Thymus (tissue), 11 donors: ENCODE measurements around the gene SF3B4. TPM values are rescaled to one million over a fixed set of nuclear protein-coding genes. Genes with fewer than 3 reads are reported as not detected.
"Not testable (repeated sequence)": the region's sequence is repeated elsewhere in the genome, so short reads cannot be mapped to it uniquely, and the experiment has no call there.

Experiments
- DNase-seq, 9 donors: peaks; one replicate each; pipeline ENCODE4 v3.0.0-alpha.2; 2013; ENCODE audit warnings: low spot score in 9 of 9, low read depth in 6 of 9, missing footprints in 1 of 9
- H3K27ac ChIP-seq, 2 donors: one replicate each; pipeline ENCODE4 v1.5.1; 2013; ENCODE audit warnings: control low read depth in 1 of 2, low read depth in 1 of 2, low read length in 1 of 2, mild to moderate bottlenecking in 1 of 2, moderate library complexity in 1 of 2
- H3K27me3 ChIP-seq, 2 donors: one replicate each; pipeline ENCODE4 v1.5.1; 2013; ENCODE audit warnings: low read length in 1 of 2; ENCODE audit not compliant: control insufficient read depth in 2 of 2, insufficient read depth in 1 of 2
- H3K36me3 ChIP-seq, 2 donors: one replicate each; pipeline ENCODE4 v1.5.1; 2013; ENCODE audit warnings: low read length in 1 of 2, mild to moderate bottlenecking in 1 of 2, moderate library complexity in 1 of 2; ENCODE audit not compliant: control insufficient read depth in 2 of 2, insufficient read depth in 2 of 2
- H3K4me1 ChIP-seq, 2 donors: one replicate each; pipeline ENCODE4 v1.5.1; 2013; ENCODE audit warnings: low read length in 2 of 2; ENCODE audit not compliant: control insufficient read depth in 2 of 2, insufficient read depth in 2 of 2
- H3K4me3 ChIP-seq, 2 donors: one replicate each; pipeline ENCODE4 v1.5.1; 2013; ENCODE audit warnings: low read length in 2 of 2, control low read depth in 1 of 2, mild to moderate bottlenecking in 1 of 2
- H3K9me3 ChIP-seq, 2 donors: one replicate each; pipeline ENCODE4 v1.5.1; 2013; ENCODE audit warnings: low read length in 1 of 2, mild to moderate bottlenecking in 1 of 2; ENCODE audit not compliant: control insufficient read depth in 2 of 2, insufficient read depth in 1 of 2
- WGBS: extraction: QIAGEN DNeasy Blood & Tissue Kit; methylation state at CpG from one replicate; pipeline ENCODE4 v1.1.7; 2013; 5-methylcytosine and 5-hydroxymethylcytosine counted together
- polyA plus RNA-seq: library from polyadenylated mRNA; stranded (reverse); fragments of 200-250 nt; gene quantifications from one replicate; pipeline ENCODE4 v1.2.3, GENCODE V29; 2013
- total RNA-seq: library from RNA; stranded (reverse); fragments of 120-200 nt; gene quantifications from one replicate; pipeline ENCODE4 v1.2.4, GENCODE V29; 2013
- donor health status: healthy.

The SF3B4 gene
- total and polyA plus RNA-seq, 2 donors: 8.3 to 28.6 TPM

GRCh38 chr1:149887456-149888246, 40.0 kb downstream of the SF3B4 start:
- H3K27ac ChIP-seq: peak overlapping the region; percentile 96 to 100
- under 1% methylated on average over 46 of the region's 46 CpGs for WGBS
- peaks cover 15 to 36% of the 10 kb centered on the region in 2 donors for H3K4me1 ChIP-seq
- no peaks in the 10 kb centered on the region for H3K9me3 ChIP-seq
- no peaks in the 10 kb centered on the region for H3K36me3 ChIP-seq
- H3K4me3 ChIP-seq: peak overlapping the region; percentile 71 to 76
- no peaks in the 10 kb centered on the region for H3K27me3 ChIP-seq
- DNase-seq: peak; percentile 85 to 99 (median 95)

GRCh38 chr1:149887196-149887455, 40.5 kb downstream of the SF3B4 start:
- H3K9me3 ChIP-seq, H3K27me3 ChIP-seq, DNase-seq, H3K36me3 ChIP-seq: not testable (repeated sequence)
- Histone ChIP-seq H3K27ac (peak overlapping the region; percentile 96 to 100), H3K4me3 (peak overlapping the region; percentile 71 to 76), H3K4me1 (peaks cover 15 to 37% of the 10 kb centered on the region in 2 donors)
- WGBS: under 1% methylated on average over 12 of the region's 13 CpGs

DNA sequence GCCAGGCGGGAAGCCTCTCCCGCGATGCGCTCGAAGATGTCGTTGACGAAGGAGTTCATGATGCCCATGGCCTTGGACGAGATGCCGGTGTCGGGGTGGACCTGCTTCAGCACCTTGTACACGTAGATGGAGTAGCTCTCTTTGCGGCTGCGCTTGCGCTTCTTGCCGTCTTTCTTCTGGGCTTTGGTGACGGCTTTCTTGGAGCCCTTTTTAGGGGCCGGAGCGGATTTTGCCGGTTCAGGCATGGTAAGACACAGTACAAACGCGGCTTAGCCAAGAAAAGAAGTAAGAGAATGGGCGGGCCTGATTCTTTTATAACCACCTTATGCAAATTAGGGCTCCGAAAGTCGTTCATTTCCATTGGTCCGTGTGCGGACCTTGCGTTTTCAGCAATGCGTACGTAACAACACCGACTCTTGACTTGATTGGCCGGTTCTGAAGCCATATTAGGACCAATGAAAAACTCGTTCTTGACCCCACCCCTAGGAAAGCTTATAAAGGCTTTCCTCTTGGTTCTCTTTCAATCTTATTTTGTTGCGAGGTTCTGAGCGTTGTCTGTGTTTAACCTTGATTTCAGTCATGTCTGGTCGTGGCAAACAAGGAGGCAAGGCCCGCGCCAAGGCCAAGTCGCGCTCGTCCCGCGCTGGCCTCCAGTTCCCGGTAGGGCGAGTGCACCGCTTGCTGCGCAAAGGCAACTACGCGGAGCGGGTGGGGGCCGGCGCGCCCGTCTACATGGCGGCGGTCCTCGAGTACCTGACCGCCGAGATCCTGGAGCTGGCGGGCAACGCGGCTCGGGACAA, 41.0 kb downstream of the SF3B4 start:
- no peaks in the 10 kb centered on the region for H3K9me3 ChIP-seq
- peak overlapping the region; percentile 71 to 76 for H3K4me3 ChIP-seq
- H3K27ac ChIP-seq: peak overlapping the region; percentile 96 to 100
- no peaks in the 10 kb centered on the region for H3K27me3 ChIP-seq
- H3K4me1 ChIP-seq: peaks cover 15 to 38% of the 10 kb centered on the region in 2 donors
- WGBS: under 1% methylated on average over 62 of the region's 62 CpGs
- H3K36me3 ChIP-seq: no peaks in the 10 kb centered on the region
- DNase-seq: peak; percentile 93 to 100 (median 98)

GRCh38 chr1:149886121-149886395, 41.5 kb downstream of the SF3B4 start:
- Histone ChIP-seq H3K4me3 (peak overlapping the region; percentile 65 to 71), H3K4me1 (peaks cover 15 to 38% of the 10 kb centered on the region in 2 donors), H3K27ac (peak overlapping the region; percentile 96)
- peak in 1 of 9 donors; percentile 57 for DNase-seq
- not testable (repeated sequence) for H3K27me3 ChIP-seq, H3K36me3 ChIP-seq, H3K9me3 ChIP-seq
- under 1% methylated on average over 19 of the region's 19 CpGs for WGBS

DNA sequence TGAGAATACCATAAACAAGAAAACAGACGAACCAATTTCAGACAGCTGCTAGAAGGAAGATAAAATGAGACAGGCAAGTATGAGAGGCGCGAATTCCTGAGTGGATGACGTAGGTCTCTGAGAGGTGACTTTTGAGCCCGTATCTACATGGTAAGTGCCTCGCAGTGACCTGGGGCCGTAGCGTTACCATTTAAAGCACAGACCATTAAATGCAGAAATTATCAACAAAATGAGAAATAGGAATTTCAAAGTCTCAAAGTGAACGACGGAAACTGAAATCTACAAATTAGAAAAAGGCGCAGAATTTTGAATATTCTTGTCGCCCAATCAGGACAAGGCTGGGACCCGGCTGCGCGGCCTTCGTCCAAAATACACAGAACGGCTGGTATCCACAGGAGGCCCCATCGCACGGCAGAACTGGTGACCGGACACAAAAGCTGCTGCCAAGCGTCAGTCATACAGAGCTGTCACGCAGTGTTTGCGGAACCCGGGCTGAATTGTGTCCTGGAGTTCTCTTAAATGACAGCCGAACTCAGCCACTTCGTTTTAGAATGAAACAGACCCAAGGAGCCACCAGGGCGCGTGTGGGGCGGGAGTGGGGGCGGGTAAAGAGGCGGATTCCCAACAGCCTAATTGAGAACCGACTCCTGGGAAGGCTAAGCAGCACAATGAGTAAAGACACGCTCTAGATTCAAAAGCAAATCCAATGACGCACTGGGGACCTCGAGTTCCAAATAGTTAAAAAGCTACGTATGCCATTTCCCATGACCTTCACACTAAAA, 42.1 kb downstream of the SF3B4 start:
- H3K27me3 ChIP-seq: no peaks in the 10 kb centered on the region
- peaks cover 15 to 38% of the 10 kb centered on the region in 2 donors for H3K4me1 ChIP-seq
- H3K9me3 ChIP-seq: no peaks in the 10 kb centered on the region
- H3K36me3 ChIP-seq: no peaks in the 10 kb centered on the region
- whole genome bisulfite sequencing: under 1% methylated on average over 36 of the region's 36 CpGs
- H3K4me3 ChIP-seq: peak overlapping the region; percentile 65 to 71
- peak in 8 of 9 donors; percentile 51 to 84 (median 68) for DNase-seq
- H3K27ac ChIP-seq: peak overlapping the region; percentile 96

- WGBS: 6% methylated on average over 9 of the region's 9 CpGs
- DNase-seq: peak in 3 of 9 donors; percentile 44 to 72 (median 49)
These were observed 42.9 kb downstream of the SF3B4 start for GRCh38 chr1:149884433-149885338.

GRCh38 chr1:149883598-149884247, 43.9 kb downstream of the SF3B4 start:
- Histone ChIP-seq H3K36me3 (no peaks in the 10 kb centered on the region), H3K4me3 (peak overlapping the region; percentile 65 to 71), H3K4me1 (peaks cover 22 to 44% of the 10 kb centered on the region in 2 donors), H3K9me3 (no peaks in the 10 kb centered on the region), H3K27me3 (no peaks in the 10 kb centered on the region), H3K27ac (peak overlapping the region in 1 of 2 donors; percentile 96)
- 96% methylated on average over 3 of the region's 3 CpGs for WGBS
- DNase-seq: no peak

More at GRCh38 chr1:149884433-149885338, 42.9 kb downstream of the SF3B4 start:
- no peaks in the 10 kb centered on the region for H3K27me3 ChIP-seq
- no peaks in the 10 kb centered on the region for H3K9me3 ChIP-seq
- no peaks in the 10 kb centered on the region for H3K36me3 ChIP-seq
- H3K27ac ChIP-seq: peak overlapping the region; percentile 96
- peaks cover 17 to 43% of the 10 kb centered on the region in 2 donors for H3K4me1 ChIP-seq
- H3K4me3 ChIP-seq: peak overlapping the region; percentile 65 to 71

- 97% methylated on average over 1 of the region's 1 CpG for WGBS
- DNase-seq: no peak
- Histone ChIP-seq H3K36me3 (no peaks in the 10 kb centered on the region), H3K4me3 (no peak overlapping the region), H3K4me1 (peaks cover 21 to 36% of the 10 kb centered on the region in 2 donors), H3K27ac (no peak overlapping the region), H3K9me3 (no peaks in the 10 kb centered on the region), H3K27me3 (no peaks in the 10 kb centered on the region)
These were observed 45.7 kb downstream of the SF3B4 start for GRCh38 chr1:149881876-149882275.
